Nephron (organoid): Measurements from ENCODE around the gene LPGAT1.

Source experiments
- H3K27ac Mint-ChIP-seq, 3 experiments: 2 replicates each; pipeline ENCODE4 v1.8.0; 2020; ENCODE audit warnings: mixed read lengths in 3 of 3, mild to moderate bottlenecking in 2 of 3, moderate library complexity in 1 of 3
- H3K27me3 Mint-ChIP-seq: 2 replicates; pipeline ENCODE4 v1.8.0; 2021; ENCODE audit warnings: low read depth, mild to moderate bottlenecking, moderate library complexity, mixed read lengths
- H3K36me3 Mint-ChIP-seq: 2 replicates; pipeline ENCODE4 v1.8.0; 2020; ENCODE audit warnings: low read depth, mixed read lengths
- H3K4me1 Mint-ChIP-seq: 2 replicates; pipeline ENCODE4 v1.8.0; 2020; ENCODE audit warnings: mixed read lengths
- H3K4me3 Mint-ChIP-seq, 3 experiments: 2 replicates each; pipeline ENCODE4 v1.8.0; 2020; ENCODE audit warnings: mild to moderate bottlenecking in 3 of 3, mixed read lengths in 3 of 3, moderate library complexity in 2 of 3
- H3K9me3 Mint-ChIP-seq: 2 replicates; pipeline ENCODE4 v1.8.0; 2020; ENCODE audit warnings: mixed read lengths
- TF ChIP-seq, protein P1 (sequence below), 3 experiments: fragments of 200-600 bp; sonication (generic); IDR thresholded peaks; one replicate each; pipeline ENCODE4 v1.5.0; 2021; ENCODE audit warnings: antibody characterized with exemption in 3 of 3; ENCODE audit not compliant: unreplicated experiment in 3 of 3

The LPGAT1 gene

GRCh38 chr1:211738096-211738690, 92.4 kb downstream of the LPGAT1 start:
- TF ChIP-seq, protein P1, sequence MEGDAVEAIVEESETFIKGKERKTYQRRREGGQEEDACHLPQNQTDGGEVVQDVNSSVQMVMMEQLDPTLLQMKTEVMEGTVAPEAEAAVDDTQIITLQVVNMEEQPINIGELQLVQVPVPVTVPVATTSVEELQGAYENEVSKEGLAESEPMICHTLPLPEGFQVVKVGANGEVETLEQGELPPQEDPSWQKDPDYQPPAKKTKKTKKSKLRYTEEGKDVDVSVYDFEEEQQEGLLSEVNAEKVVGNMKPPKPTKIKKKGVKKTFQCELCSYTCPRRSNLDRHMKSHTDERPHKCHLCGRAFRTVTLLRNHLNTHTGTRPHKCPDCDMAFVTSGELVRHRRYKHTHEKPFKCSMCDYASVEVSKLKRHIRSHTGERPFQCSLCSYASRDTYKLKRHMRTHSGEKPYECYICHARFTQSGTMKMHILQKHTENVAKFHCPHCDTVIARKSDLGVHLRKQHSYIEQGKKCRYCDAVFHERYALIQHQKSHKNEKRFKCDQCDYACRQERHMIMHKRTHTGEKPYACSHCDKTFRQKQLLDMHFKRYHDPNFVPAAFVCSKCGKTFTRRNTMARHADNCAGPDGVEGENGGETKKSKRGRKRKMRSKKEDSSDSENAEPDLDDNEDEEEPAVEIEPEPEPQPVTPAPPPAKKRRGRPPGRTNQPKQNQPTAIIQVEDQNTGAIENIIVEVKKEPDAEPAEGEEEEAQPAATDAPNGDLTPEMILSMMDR (IDR thresholded peaks at IDR 0.05; ENCODE audit: unreplicated experiment in 3 of 3), result no peak
- Mint-ChIP-seq H3K4me1 (peaks cover 54% of the 10 kb centered on the region), H3K36me3 (no peaks in the 10 kb centered on the region), H3K9me3 (no peaks in the 10 kb centered on the region), H3K4me3 (no peak overlapping the region), H3K27me3 (no peaks in the 10 kb centered on the region), H3K27ac (peak overlapping the region in 2 of 3 experiments; percentile 9 to 28)

GRCh38 chr1:211737115-211738035, 93.2 kb downstream of the LPGAT1 start:
- Mint-ChIP-seq H3K4me1 (peaks cover 53% of the 10 kb centered on the region), H3K27ac (peak overlapping the region in 2 of 3 experiments; percentile 9 to 36), H3K36me3 (no peaks in the 10 kb centered on the region), H3K4me3 (no peak overlapping the region), H3K27me3 (no peaks in the 10 kb centered on the region), H3K9me3 (no peaks in the 10 kb centered on the region)
- TF ChIP-seq, protein P1 (IDR thresholded peaks at IDR 0.05; ENCODE audit: unreplicated experiment in 3 of 3), result no peak

GRCh38 chr1:211736351-211736915, 94.1 kb downstream of the LPGAT1 start:
- Mint-ChIP-seq H3K9me3 (no peaks in the 10 kb centered on the region), H3K4me3 (no peak overlapping the region), H3K4me1 (peaks cover 58% of the 10 kb centered on the region), H3K27ac (no peak overlapping the region), H3K27me3 (no peaks in the 10 kb centered on the region), H3K36me3 (no peaks in the 10 kb centered on the region)
- TF ChIP-seq, protein P1 (IDR thresholded peaks at IDR 0.05; ENCODE audit: unreplicated experiment in 3 of 3), result no peak

DNA sequence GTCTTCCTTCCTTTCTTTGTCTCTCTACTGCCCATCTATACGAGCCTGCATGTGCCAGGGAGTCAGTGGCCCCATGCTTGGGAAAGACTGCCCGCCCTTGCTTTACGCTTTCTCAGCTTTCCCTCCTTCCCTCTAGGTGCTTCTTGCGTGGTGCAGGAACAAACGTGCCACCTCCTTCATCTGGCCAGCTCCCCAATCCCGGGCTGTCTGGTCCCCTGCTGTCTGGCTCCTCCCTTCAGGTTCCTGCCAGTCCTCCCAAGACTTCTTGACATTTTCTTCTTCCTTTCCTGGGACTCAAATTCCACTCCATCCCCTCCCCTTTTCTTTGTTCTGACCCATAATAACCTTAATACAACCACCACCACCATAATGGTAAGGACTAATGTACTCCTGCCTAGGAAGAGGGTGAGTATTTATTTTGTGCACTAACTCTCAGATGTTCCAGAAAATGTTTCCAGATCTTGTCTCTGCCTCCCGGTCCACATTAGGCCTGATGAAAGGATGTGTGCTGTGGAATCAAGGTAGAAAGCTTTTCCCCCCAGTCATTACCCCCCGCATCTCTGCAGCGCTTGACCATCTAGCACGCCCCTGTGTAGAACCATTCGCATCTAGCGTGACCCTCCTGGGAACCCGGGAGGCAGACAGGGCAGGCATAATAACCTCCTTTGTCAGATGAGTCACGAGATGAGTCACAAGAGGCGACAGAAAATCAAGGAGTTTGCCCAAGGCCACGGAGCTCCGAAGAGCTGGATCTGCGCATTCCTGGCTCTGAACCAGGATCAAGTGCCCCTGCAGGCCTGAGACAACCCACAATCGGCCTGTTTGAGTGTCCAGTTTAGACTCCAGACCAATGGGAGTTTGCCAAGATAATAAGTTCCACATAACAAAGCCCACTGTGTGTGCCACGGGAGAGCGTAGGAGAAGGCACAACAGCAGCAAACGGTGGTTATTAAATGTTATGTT, 95.1 kb downstream of the LPGAT1 start:
- peaks cover 55% of the 10 kb centered on the region for H3K4me1 Mint-ChIP-seq
- no peaks in the 10 kb centered on the region for H3K9me3 Mint-ChIP-seq
- H3K36me3 Mint-ChIP-seq, result no peaks in the 10 kb centered on the region
- H3K27ac Mint-ChIP-seq, result peak overlapping the region in 1 of 3 experiments; percentile 0
- TF ChIP-seq, protein P1 (IDR thresholded peaks at IDR 0.05; ENCODE audit: unreplicated experiment in 3 of 3), result no peak
- H3K27me3 Mint-ChIP-seq, result no peaks in the 10 kb centered on the region
- H3K4me3 Mint-ChIP-seq, result no peak overlapping the region

DNA sequence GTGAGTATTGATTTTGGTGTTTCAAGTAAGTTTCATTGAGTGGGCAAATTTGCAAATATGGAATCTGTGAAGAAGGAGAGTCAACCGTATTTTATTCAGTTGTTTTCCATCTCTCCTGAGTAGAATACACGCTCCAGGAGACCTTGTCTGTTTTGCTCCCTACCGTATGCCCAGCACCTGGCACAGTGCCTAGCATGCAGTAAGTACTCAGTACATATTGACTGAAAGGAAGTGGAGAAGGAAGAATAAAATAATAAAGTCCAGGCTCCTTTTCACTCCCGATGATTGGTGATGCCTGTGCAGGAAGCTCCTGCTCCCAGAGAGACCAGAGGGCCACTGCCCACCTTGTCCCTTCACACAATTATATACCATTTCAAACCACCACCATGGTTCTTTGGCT, 95.8 kb downstream of the LPGAT1 start:
- Mint-ChIP-seq H3K4me3 (no peak overlapping the region), H3K27ac (no peak overlapping the region), H3K36me3 (no peaks in the 10 kb centered on the region), H3K27me3 (no peaks in the 10 kb centered on the region), H3K9me3 (no peaks in the 10 kb centered on the region), H3K4me1 (peaks cover 50% of the 10 kb centered on the region)
- TF ChIP-seq, protein P1 (IDR thresholded peaks at IDR 0.05; ENCODE audit: unreplicated experiment in 3 of 3), result no peak
